Esophagus muscularis mucosa (tissue), 4 donors: ENCODE data around the gene CLN3. TPM values are rescaled to one million over a fixed set of nuclear protein-coding genes. Genes with fewer than 3 reads are reported as not detected.
"Not testable (repeated sequence)": the region's sequence is repeated elsewhere in the genome, so short reads cannot be mapped to it uniquely, and the experiment has no call there.

Experiments
- DNase-seq: peaks from one replicate; pipeline ENCODE4 v3.0.0-alpha.2; 2017; ENCODE audit errors: extremely low spot score
- H3K27ac ChIP-seq, 4 donors: fragments of 200-600 bp; sonication (generic); replicated peaks in 1 of 4; 1 replicate in 3 of 4; 2 replicates in 1 of 4; pipeline ENCODE4 v1.5.1; 2016 to 2019; ENCODE audit warnings: mild to moderate bottlenecking in 1 of 4
- H3K27me3 ChIP-seq, 4 donors: fragments of 200-600 bp; sonication (generic); one replicate each; pipeline versions ENCODE4 v1.5.1 to v1.6.0; 2016 to 2019
- H3K36me3 ChIP-seq, 4 donors: fragments of 200-600 bp; sonication (generic); one replicate each; pipeline ENCODE4 v1.5.1; 2016 to 2019
- H3K4me1 ChIP-seq, 4 donors: fragments of 200-600 bp; sonication (generic); one replicate each; pipeline ENCODE4 v1.5.1; 2016 to 2019
- H3K4me3 ChIP-seq, 4 donors: fragments of 200-600 bp; sonication (generic); 1 replicate in 2 of 4; 2 replicates in 2 of 4; pipeline ENCODE4 v1.5.1; 2016 to 2019; ENCODE audit warnings: mild to moderate bottlenecking in 4 of 4, moderate library complexity in 1 of 4
- H3K9me3 ChIP-seq, 4 donors: fragments of 200-600 bp; sonication (generic); 1 replicate in 3 of 4; 2 replicates in 1 of 4; pipeline ENCODE4 v1.5.1; 2016 to 2019
- EP300 ChIP-seq: sonication (generic); formaldehyde crosslinking; IDR thresholded peaks from one replicate; pipeline ENCODE4 v1.6.1; 2017; ENCODE audit warnings: antibody characterized with exemption
- POLR2A ChIP-seq: fragments of 450-650 bp; IDR thresholded peaks from one replicate; pipeline ENCODE4 v1.6.1; 2017; ENCODE audit warnings: antibody characterized with exemption, moderate library complexity, mild to moderate bottlenecking, low read depth
- POLR2AphosphoS5 ChIP-seq, 2 donors: sonication (generic); formaldehyde crosslinking; IDR thresholded peaks; one replicate each; pipeline ENCODE4 v1.6.1; 2017; ENCODE audit warnings: antibody characterized with exemption in 2 of 2
- WGBS: methylation state at CpG from one replicate; pipeline ENCODE4 v1.1.5; 2018; 5-methylcytosine and 5-hydroxymethylcytosine counted together
- intact Hi-C: fragments of 100-400 bp; cut with DNase I; formaldehyde crosslinking; loops from one replicate; pipeline ENCODE4 v1.15.1; 2023
- total RNA-seq, 4 donors: library from RNA; depleted of rRNA; stranded (reverse); fragments of >200 nt; gene quantifications; one replicate each; pipeline versions ENCODE4 v1.1.0 to v1.2.1, GENCODE V29; 2016
- TF ChIP-seq, protein P1 (sequence below), 3 experiments: fragments of 200-600 bp in 2 of 3; fragments of 450-650 bp in 1 of 3; sonication (generic) in 2 of 3; IDR thresholded peaks; one replicate each; pipeline ENCODE4 v1.5.1; 2017 to 2019; ENCODE audit warnings: antibody characterized with exemption in 3 of 3, mild to moderate bottlenecking in 2 of 3, moderate library complexity in 1 of 3

The CLN3 gene
- total RNA-seq, 4 donors from 2014 or later = 10.3 to 23.3 (median 16.6) TPM

- 80% methylated on average over 8 of the region's 8 CpGs for WGBS
- H3K36me3 ChIP-seq = no peaks in the 10 kb centered on the region
- peaks cover 0 to 7% (median 0%) of the 10 kb centered on the region in 4 donors for H3K4me1 ChIP-seq
- DNase-seq = no peak
- intact Hi-C loops = no loop called here
- peaks cover 0 to 26% (median 3%) of the 10 kb centered on the region in 4 donors for H3K27me3 ChIP-seq
- no peak overlapping the region for H3K4me3 ChIP-seq
- H3K9me3 ChIP-seq = no peaks in the 10 kb centered on the region
- TF ChIP-seq EP300 = no peak
- TF ChIP-seq POLR2A = no peak
- TF ChIP-seq POLR2AphosphoS5 (IDR thresholded peaks at IDR 0.05) = no peak
- TF ChIP-seq, protein P1, sequence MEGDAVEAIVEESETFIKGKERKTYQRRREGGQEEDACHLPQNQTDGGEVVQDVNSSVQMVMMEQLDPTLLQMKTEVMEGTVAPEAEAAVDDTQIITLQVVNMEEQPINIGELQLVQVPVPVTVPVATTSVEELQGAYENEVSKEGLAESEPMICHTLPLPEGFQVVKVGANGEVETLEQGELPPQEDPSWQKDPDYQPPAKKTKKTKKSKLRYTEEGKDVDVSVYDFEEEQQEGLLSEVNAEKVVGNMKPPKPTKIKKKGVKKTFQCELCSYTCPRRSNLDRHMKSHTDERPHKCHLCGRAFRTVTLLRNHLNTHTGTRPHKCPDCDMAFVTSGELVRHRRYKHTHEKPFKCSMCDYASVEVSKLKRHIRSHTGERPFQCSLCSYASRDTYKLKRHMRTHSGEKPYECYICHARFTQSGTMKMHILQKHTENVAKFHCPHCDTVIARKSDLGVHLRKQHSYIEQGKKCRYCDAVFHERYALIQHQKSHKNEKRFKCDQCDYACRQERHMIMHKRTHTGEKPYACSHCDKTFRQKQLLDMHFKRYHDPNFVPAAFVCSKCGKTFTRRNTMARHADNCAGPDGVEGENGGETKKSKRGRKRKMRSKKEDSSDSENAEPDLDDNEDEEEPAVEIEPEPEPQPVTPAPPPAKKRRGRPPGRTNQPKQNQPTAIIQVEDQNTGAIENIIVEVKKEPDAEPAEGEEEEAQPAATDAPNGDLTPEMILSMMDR (IDR thresholded peaks at IDR 0.05) = no peak
- H3K27ac ChIP-seq = no peak overlapping the region
These were observed 13.0 kb upstream of the CLN3 start for GRCh38 chr16:28504707-28505404.

GRCh38 chr16:28503470-28504259 is 11.8 kb upstream of the CLN3 start:
- H3K27me3 ChIP-seq = peaks cover 0 to 26% (median 3%) of the 10 kb centered on the region in 4 donors
- TF ChIP-seq, protein P1 (IDR thresholded peaks at IDR 0.05) = no peak
- TF ChIP-seq POLR2AphosphoS5 (IDR thresholded peaks at IDR 0.05) (no peak), EP300 (no peak), POLR2A (no peak)
- H3K4me3 ChIP-seq = no peak overlapping the region
- H3K9me3 ChIP-seq = no peaks in the 10 kb centered on the region
- no peaks in the 10 kb centered on the region for H3K36me3 ChIP-seq
- DNase-seq = no peak
- intact Hi-C loops = no loop called here
- peaks cover 0 to 7% (median 0%) of the 10 kb centered on the region in 4 donors for H3K4me1 ChIP-seq
- no peak overlapping the region for H3K27ac ChIP-seq
- WGBS = 73% methylated on average over 11 of the region's 15 CpGs

- WGBS = 75% methylated on average over 2 of the region's 2 CpGs
- Histone ChIP-seq H3K4me1 (no peaks in the 10 kb centered on the region), H3K27ac (no peak overlapping the region), H3K27me3 (peaks cover 0 to 18% (median 0%) of the 10 kb centered on the region in 4 donors), H3K36me3 (no peaks in the 10 kb centered on the region), H3K9me3 (no peaks in the 10 kb centered on the region), H3K4me3 (no peak overlapping the region)
- no peak for DNase-seq
- TF ChIP-seq POLR2A (no peak), POLR2AphosphoS5 (IDR thresholded peaks at IDR 0.05) (no peak), EP300 (no peak)
- TF ChIP-seq, protein P1 (IDR thresholded peaks at IDR 0.05) = no peak
- intact Hi-C loops = no loop called here
These were observed 10.4 kb upstream of the CLN3 start for GRCh38 chr16:28502290-28502689.

DNA sequence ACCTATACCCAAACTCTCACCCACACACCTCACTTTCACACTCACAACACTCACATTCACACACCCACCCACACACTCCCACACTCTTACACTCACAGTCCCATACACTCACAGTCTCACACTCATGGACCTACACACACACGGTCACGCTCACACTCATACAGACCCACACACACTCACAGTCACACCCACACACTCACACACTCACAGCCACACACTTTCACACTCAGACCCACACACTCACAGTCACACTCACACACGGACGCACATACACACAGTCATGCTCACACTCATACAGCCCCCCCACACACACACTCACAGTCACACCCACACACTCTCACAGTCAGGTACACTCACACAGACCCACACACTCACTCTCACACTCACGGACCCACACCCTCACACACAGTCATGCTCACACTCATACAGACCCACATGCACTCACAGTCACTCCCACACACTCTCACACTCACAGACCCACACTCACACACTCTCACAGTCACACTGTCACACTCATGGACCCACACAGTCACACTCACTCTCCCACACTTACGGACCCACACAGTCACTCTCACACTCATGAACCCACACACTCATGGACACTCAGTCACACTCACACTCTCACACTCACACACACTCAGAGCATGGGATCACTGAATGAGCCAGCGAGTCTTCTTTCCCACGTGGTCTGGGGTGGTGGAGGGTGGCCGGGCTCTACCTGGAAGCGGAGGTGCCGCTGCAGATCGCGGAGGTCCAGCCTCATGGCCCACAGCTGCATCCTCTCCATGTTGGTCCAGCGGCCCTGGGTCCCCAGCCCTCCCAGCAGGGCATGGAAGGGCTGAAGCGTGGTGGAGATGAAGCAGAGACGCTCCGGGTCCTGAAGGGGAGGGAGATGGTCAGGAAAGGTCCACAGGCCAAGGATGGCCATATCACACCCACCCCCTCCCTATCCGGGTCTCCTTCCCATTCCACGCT is 9.7 kb upstream of the CLN3 start:
- 85% methylated on average over 19 of the region's 19 CpGs for WGBS
- no peaks in the 10 kb centered on the region for H3K4me1 ChIP-seq
- no peak overlapping the region for H3K4me3 ChIP-seq
- TF ChIP-seq EP300 (no peak), POLR2A (no peak), POLR2AphosphoS5 (IDR thresholded peaks at IDR 0.05) (no peak)
- TF ChIP-seq, protein P1 (IDR thresholded peaks at IDR 0.05) = no peak
- DNase-seq = no peak
- peaks cover 0 to 11% (median 0%) of the 10 kb centered on the region in 4 donors for H3K27me3 ChIP-seq
- H3K27ac ChIP-seq = no peak overlapping the region
- H3K9me3 ChIP-seq = no peaks in the 10 kb centered on the region
- intact Hi-C loops = no loop called here
- H3K36me3 ChIP-seq = no peaks in the 10 kb centered on the region

- H3K27me3 ChIP-seq, H3K9me3 ChIP-seq, H3K4me1 ChIP-seq, DNase-seq, intact Hi-C loops, H3K36me3 ChIP-seq, H3K4me3 ChIP-seq, H3K27ac ChIP-seq: not testable (repeated sequence)
- WGBS = 86% methylated on average over 17 of the region's 18 CpGs
These were observed 8.8 kb upstream of the CLN3 start for GRCh38 chr16:28500476-28501180.
